ENCODE results near the gene TERT.

The TERT gene

DNA sequence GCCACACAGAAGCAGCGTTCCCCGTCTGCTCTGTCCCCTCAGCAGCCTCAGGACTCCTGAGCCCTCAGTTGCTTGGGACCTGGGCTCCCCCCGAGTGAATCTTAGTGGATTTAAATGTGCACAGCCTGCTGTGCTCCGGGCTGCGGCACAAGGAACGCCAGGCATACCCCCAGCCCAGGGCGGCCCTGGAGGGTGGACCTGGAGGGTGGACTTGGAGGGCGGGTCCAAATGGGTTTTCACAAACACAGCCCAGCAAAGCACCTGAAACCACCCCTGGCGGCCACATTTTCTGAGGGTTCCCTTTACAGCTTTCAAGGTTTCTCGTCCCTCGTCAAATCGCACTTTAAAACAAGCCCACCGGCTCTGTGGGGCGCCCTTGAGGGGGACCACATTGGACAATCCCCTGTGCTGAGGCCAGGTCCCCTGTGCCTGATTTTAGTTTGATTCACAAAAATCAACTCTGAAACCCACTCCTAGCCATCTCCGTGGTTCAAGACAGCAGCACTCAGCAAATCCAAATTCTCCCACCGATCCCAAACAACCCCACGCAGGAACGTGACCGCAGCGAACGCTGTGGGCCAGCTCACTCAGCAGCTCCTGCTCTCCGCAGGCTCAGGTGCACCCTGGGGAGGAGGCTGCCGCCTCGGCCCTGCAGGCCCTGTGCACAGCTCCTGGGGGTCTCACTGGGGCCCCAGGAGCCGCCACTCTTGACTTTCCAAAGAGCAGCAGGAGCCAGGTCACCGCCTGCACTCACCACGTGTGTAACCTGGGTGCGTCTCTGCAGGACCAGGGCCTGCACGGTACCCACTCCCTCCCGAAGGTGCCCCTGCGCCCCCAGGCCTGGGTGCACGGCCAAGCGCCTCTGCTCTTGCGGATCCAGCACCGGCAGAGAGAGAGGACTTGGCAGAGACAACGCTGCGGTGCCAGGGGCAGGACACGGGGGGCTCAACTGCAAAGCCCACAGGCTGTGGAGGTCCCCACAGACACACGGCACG, 29.1 kb downstream of the TERT start:
- TF ChIP-seq, protein P1, sequence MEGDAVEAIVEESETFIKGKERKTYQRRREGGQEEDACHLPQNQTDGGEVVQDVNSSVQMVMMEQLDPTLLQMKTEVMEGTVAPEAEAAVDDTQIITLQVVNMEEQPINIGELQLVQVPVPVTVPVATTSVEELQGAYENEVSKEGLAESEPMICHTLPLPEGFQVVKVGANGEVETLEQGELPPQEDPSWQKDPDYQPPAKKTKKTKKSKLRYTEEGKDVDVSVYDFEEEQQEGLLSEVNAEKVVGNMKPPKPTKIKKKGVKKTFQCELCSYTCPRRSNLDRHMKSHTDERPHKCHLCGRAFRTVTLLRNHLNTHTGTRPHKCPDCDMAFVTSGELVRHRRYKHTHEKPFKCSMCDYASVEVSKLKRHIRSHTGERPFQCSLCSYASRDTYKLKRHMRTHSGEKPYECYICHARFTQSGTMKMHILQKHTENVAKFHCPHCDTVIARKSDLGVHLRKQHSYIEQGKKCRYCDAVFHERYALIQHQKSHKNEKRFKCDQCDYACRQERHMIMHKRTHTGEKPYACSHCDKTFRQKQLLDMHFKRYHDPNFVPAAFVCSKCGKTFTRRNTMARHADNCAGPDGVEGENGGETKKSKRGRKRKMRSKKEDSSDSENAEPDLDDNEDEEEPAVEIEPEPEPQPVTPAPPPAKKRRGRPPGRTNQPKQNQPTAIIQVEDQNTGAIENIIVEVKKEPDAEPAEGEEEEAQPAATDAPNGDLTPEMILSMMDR (IDR thresholded peaks at IDR 0.05; ENCODE audit: extremely low read depth, insufficient read depth, missing control alignments), result no peak
- DNase-seq (ENCODE audit: low spot score), result no peak
- in situ Hi-C loops (cut with MboI; ENCODE audit: low pct_unique_long_range_greater_than_20kb, low sequenced_read_pairs, unreplicated experiment), result no loop called here

DNA sequence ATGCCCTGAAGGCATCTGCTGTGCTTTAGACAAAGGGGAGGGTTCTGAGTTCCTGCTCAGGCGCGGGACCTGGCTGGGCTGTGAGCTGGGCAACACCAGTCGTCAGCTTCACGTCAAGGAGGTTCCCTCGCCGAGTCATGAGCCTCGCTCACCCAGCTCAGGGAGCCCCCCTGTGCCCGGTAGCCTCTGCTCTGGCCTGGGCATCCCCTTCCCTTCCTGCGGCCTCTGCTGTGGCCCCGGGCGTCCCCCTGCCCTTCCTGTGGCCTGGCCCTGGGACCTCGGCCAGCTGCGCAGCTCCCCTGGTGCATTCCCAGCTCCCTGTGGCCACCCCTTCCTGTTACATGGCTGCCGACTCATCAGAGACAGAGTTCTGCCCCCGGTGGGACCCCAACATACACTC, 29.8 kb downstream of the TERT start:
- TF ChIP-seq, protein P1 (IDR thresholded peaks at IDR 0.05; ENCODE audit: extremely low read depth, insufficient read depth, missing control alignments), result no peak
- no peak for DNase-seq (ENCODE audit: low spot score)
- in situ Hi-C loops (cut with MboI; ENCODE audit: low pct_unique_long_range_greater_than_20kb, low sequenced_read_pairs, unreplicated experiment), result no loop called here

DNA sequence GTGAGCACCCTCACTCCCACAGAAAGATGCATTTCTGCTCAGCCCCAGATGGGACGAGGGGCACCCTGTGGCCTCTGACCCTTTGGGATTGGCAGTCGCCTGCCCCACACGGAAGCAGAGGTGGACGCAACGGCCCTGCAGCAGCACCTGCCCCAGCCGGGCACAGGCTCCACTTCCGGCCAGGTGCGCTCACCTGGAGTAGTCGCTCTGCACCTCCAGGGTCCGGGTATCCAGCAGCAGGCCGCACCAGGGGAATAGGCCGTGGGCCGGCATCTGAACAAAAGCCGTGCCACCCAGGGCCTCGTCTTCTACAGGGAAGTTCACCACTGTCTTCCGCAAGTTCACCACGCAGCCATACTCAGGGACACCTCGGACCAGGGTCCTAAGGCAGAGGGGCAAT, 30.7 kb downstream of the TERT start:
- TF ChIP-seq, protein P1 (IDR thresholded peaks at IDR 0.05; ENCODE audit: extremely low read depth, insufficient read depth, missing control alignments), result no peak
- in situ Hi-C loops (cut with MboI; ENCODE audit: low pct_unique_long_range_greater_than_20kb, low sequenced_read_pairs, unreplicated experiment), result no loop called here
- DNase-seq (ENCODE audit: low spot score), result no peak

DNA sequence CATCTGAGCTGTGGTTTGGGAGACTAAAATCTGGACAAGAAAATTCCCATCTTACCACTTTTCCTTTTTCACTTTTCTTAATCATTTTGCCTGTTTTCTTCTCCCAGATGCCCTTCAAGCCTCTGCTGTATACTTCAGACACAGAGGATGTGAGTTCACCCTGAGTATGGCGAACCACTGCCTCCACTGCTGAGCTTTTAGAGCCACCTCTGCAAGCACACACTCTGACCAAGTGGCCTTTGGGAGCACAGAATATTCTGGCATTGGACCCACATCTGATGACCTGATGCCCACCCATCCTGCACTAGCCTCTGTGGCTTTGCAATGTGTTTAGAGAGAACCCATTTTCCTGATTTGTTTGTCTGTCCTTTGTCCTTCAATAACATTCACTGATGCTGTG, 32.5 kb downstream of the TERT start:
- TF ChIP-seq, protein P1 (IDR thresholded peaks at IDR 0.05; ENCODE audit: extremely low read depth, insufficient read depth, missing control alignments), result no peak
- in situ Hi-C loops (cut with MboI; ENCODE audit: low pct_unique_long_range_greater_than_20kb, low sequenced_read_pairs, unreplicated experiment), result no loop called here
- DNase-seq (ENCODE audit: low spot score), result no peak

DNA sequence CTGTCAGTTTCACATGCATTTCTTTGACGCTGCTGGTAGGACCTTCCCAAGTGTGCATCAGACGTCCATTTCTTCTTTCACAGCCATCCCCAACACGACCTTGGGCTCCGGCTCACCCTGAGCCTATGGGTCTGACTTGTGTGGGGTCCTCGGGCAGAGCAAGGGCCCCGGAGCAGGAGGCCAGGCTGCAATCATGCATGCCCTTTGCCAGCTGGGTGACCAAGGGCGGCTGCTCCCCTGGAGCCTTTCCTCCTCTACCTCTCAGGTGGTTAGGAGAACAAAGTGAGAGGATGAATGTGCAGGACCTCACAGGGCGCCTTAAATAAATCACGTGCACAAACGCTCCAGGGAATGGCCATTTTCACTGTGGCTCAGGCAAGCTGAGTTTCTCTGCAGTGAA, 33.2 kb downstream of the TERT start:
- TF ChIP-seq, protein P1 (IDR thresholded peaks at IDR 0.05; ENCODE audit: extremely low read depth, insufficient read depth, missing control alignments), result no peak
- DNase-seq (ENCODE audit: low spot score), result no peak
- in situ Hi-C loops (cut with MboI; ENCODE audit: low pct_unique_long_range_greater_than_20kb, low sequenced_read_pairs, unreplicated experiment), result no loop called here

DNA sequence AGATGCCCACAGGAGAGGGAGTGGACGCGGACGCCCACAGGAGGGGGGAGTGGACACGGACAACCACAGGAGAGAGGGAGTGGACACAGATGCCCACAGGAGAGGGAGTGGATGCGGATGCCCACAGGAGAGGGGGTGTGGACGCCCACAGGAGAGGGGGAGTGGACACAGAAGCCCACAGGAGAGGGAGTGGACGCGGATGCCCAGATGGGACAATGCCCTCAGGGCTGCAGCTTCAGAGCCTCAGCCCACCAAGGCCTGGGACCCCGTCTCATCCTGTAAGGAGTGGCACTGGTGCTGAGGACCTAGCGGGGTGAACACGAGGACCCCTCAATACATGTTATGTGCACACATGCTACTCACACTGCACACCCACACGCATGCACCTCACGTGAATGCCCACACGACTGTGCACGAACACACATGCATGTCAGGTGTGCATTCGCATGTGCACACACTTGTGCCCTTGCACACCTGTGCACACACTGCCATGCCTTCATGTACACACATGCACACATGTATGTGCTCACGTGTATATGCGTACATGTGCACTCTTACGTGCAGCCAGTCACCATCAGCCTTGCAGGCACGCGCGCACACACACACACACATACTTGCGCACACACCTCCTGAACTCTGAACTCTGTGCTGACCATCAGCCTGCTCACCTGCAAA, 34.9 kb downstream of the TERT start:
- DNase-seq (ENCODE audit: low spot score), result no peak
- in situ Hi-C loops (cut with MboI; ENCODE audit: low pct_unique_long_range_greater_than_20kb, low sequenced_read_pairs, unreplicated experiment), result no loop called here
- TF ChIP-seq, protein P1 (IDR thresholded peaks at IDR 0.05; ENCODE audit: extremely low read depth, insufficient read depth, missing control alignments), result no peak
